NCI-H1105 treated with DMSO at 0.1 percent for 48 hours (cell line): ENCODE measurements around the gene TMPRSS4.

Experiments used
- DNase-seq: peaks from one replicate; lab custom pipeline; 2025; lab: John Stamatoyannopoulos, UW

The TMPRSS4 gene

GRCh38 chr11:118105657-118106305 lies 28.9 kb downstream of the TMPRSS4 start:
- no peak for DNase-seq

DNA sequence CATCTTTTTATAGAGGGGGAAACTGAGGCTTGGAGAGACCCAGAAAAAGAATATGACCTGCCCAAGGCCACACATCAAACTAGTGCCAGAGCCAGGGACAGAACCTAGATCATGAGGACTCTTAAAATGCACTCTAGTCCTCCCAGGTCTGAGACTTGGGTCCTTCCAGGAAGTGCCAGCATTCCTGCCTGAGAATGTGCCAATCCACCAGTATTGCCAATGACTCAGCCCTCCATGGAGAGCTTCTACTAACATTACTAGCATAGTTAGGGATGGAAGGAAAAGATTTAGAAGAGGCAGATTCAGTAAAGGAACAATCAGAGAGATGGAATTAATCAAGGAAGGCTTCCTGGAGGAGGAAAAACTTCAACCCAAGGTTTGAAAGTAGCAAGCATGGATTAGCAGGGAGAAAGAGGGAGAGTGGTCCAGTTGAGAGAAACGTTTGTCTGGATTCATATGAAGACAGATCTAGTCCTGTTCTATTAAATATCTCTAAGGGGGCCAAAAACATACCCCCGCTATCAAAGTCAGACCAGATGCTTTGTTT lies 30.0 kb downstream of the TMPRSS4 start:
- DNase-seq: no peak

- no peak for DNase-seq
These were observed 31.6 kb downstream of the TMPRSS4 start for GRCh38 chr11:118108513-118108912.

- DNase-seq: no peak
These were observed 32.4 kb downstream of the TMPRSS4 start for GRCh38 chr11:118109231-118109630.

DNA sequence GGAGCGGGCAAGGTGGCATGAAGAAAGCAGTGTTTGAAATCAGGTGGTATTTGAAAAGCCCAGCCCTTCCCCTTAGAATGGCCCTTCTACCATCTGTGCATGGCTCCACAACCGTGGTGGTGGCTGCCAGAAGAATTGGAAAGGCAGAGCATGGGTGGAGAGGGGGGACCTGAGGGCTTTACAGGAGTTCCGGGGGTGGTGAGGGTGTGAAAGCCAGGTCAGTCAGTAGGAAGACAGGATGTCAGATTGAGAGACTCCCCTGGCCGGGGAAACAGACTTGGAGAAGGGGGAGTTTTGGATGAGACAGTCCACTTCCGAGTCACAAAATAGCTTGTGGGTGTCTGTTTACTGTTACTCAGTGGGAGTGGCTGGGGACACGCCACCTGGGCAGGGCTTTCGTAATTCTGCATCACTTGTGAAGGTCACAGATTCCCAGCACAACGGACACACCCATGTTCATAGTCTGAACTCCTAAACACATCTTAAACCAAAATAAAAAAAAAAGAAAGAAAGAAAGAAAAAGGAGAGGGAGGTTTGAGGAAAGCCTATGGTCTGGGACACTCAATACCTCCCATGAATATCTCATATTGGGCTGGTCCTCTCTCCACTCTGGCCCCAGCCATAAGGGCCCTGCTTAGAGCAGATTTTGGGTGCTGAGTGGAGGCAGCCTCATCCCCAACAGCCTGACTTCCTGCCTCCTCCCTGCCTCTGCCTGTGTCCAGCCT lies 34.3 kb downstream of the TMPRSS4 start:
- DNase-seq: no peak

DNA sequence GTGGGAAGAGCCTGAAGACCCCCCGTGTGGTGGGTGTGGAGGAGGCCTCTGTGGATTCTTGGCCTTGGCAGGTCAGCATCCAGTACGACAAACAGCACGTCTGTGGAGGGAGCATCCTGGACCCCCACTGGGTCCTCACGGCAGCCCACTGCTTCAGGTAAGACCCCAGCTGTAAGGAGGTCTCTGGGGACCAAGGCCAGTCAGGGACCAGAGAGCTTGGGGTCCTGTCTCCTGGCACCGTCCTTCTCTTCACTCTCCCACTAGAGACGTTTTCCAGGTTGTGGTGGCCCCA lies 34.8 kb downstream of the TMPRSS4 start:
- no peak for DNase-seq

- no peak for DNase-seq
These were observed 36.0 kb downstream of the TMPRSS4 start for GRCh38 chr11:118112711-118113430.

DNA sequence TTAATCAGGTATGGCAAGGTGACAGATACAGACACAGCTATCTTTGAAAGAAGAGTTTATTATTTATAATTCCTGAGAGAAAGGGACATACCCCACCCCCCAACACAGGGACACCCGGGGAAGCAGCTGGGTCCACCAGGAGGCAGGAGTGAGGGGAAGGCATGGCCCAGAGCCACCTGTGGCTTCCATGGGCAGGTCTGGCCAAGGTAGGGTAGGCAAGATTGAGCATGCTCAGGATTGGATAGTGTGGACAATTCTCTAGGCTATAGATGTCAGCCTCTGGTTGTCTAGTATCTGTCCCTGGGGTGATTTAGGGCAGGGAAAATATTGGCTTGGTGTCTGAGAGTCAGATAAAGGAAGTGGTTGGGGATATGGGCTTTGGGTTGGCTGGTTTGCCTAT lies 37.4 kb downstream of the TMPRSS4 start:
- DNase-seq: no peak

DNA sequence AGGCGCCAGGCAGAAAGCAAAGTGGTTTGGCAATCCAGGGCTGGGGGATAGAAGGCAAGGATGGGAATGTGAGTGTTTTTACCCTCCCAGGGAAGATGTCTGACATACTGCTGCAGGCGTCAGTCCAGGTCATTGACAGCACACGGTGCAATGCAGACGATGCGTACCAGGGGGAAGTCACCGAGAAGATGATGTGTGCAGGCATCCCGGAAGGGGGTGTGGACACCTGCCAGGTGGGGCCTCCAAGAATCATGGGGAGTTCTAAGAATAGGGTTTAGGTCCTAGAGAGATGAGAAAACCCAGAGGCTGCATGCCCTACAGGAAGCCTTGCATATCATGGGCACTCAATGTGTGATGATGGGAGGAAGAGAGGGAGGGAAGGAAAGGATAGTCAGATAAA lies 38.2 kb downstream of the TMPRSS4 start:
- DNase-seq: no peak

DNA sequence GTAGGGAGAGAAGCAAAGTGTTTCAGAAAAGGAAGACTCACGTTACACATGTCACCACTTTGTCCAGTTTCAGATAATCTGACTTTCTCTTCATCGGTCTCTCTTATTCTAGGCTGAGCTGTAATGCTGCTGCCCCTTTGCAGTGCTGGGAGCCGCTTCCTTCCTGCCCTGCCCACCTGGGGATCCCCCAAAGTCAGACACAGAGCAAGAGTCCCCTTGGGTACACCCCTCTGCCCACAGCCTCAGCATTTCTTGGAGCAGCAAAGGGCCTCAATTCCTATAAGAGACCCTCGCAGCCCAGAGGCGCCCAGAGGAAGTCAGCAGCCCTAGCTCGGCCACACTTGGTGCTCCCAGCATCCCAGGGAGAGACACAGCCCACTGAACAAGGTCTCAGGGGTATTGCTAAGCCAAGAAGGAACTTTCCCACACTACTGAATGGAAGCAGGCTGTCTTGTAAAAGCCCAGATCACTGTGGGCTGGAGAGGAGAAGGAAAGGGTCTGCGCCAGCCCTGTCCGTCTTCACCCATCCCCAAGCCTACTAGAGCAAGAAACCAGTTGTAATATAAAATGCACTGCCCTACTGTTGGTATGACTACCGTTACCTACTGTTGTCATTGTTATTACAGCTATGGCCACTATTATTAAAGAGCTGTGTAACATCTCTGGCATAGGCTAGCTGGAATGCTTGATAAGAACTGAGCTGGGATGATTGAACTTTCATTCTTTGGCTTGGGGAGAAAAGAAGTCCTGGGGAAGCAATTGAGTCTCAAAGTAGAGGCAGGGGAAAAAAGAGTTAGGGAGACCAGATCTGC lies 41.1 kb downstream of the TMPRSS4 start:
- DNase-seq: no peak

- no peak for DNase-seq
These were observed 43.9 kb downstream of the TMPRSS4 start for GRCh38 chr11:118120793-118121192.

GRCh38 chr11:118124929-118125535 lies 48.2 kb downstream of the TMPRSS4 start:
- no peak for DNase-seq

GRCh38 chr11:118126082-118126838 lies 49.4 kb downstream of the TMPRSS4 start:
- no peak for DNase-seq

- no peak for DNase-seq
These were observed 51.4 kb downstream of the TMPRSS4 start for GRCh38 chr11:118128310-118128709.

- no peak for DNase-seq
These were observed 52.0 kb downstream of the TMPRSS4 start for GRCh38 chr11:118128721-118129470.

DNA sequence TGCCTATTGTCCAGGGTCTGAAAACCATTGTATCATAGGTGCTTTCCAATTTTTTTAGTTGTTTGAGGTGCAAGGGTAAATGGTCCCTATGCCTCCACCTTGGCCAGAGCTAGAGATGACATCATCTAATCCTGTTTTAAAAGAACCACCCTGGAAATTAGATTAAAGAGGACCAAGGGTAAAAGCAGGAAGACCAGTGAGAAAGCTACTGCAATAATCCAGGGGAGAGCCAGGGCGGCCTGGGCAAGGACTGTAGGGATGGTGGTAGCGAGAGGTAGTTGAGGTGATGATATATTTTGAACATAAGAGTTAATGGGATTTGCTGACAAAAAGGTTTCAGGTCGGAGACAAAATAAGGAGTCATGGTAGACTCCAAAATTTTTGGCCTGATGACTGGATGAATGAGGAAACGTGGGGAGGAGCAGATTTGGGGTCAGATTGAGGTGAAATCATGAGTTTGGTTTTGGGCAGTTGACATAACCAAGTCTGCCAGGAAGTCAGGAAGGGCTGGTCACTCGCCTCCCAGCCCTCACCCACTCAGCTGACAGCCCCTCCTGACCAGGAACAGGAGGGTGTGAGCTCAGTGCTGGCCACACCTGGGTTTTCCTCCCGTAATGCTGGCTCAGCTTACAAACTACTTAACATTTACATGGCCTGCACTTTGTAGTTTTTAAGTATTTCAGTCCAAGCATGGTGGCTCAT lies 52.7 kb downstream of the TMPRSS4 start:
- no peak for DNase-seq

- DNase-seq: no peak
These were observed 55.7 kb downstream of the TMPRSS4 start for GRCh38 chr11:118132385-118133151.

- DNase-seq: no peak
These were observed 56.9 kb downstream of the TMPRSS4 start for GRCh38 chr11:118133816-118134215.
